AG04450 (cell line): ENCODE measurements around the gene GARS1. TPM values are rescaled to one million over a fixed set of nuclear protein-coding genes. Genes with fewer than 3 reads are reported as not detected.

Source experiments
- CTCF ChIA-PET: fragments of 300-600, 350-600 bp; formaldehyde crosslinking; extraction: SDS; loops from one replicate; lab custom pipeline; 2022; ENCODE audit warnings: antibody characterized with exemption, inconsistent platforms; lab: Charles Lee
- POLR2A ChIA-PET: fragments of 350-600 bp; formaldehyde crosslinking; extraction: SDS; loops from one replicate; lab custom pipeline; 2021; ENCODE audit warnings: antibody characterized with exemption, inconsistent platforms; lab: Yijun Ruan, JAX
- DNase-seq: peaks from one replicate; pipeline ENCODE4 v3.0.0-alpha.2; 2011; ENCODE audit warnings: low read depth, low spot score
- H3K27ac ChIP-seq: one replicate; pipeline ENCODE4 v1.5.1; 2012; ENCODE audit warnings: low read depth, low read length, control low read depth
- H3K27me3 ChIP-seq: one replicate; pipeline ENCODE4 v1.6.0; 2012; ENCODE audit warnings: low read length; ENCODE audit not compliant: control insufficient read depth, insufficient read depth
- H3K4me3 ChIP-seq: 2 replicates; pipeline ENCODE4 v1.5.1; 2011; ENCODE audit warnings: mild to moderate bottlenecking, low read depth, low read length, control low read depth
- H3K9me3 ChIP-seq: 2 replicates; pipeline ENCODE4 v1.5.1; 2012; ENCODE audit warnings: low read length; ENCODE audit not compliant: control insufficient read depth, insufficient read depth
- CTCF ChIP-seq: IDR thresholded peaks from 2 replicates; pipeline ENCODE4 v1.5.1; 2011; ENCODE audit warnings: low read depth, low read length, control low read depth, inconsistent platforms
- polyA plus RNA-seq: library from polyadenylated mRNA; depleted of rRNA; stranded (reverse); fragments of >200 nt; gene quantifications from 2 replicates; pipeline ENCODE4 v1.2.3, GENCODE V29; 2011

Gene GARS1
- polyA plus RNA-seq, 1 experiment = 749 TPM

GRCh38 chr7:30549931-30550493, 44.7 kb upstream of the GARS1 start:
- no peak overlapping the region for H3K27ac ChIP-seq
- H3K27me3 ChIP-seq = no peaks in the 10 kb centered on the region
- no peak overlapping the region for H3K4me3 ChIP-seq
- TF ChIP-seq CTCF = no peak
- CTCF ChIA-PET = interaction anchor here (1.0 to 12.5 kb wide), 14 partner anchors 8 to 273 kb away, joined by 3 to 184 read pairs (median 6); no protein-coding TSS in a partner anchor
- no peaks in the 10 kb centered on the region for H3K9me3 ChIP-seq
- no peak for DNase-seq
- POLR2A ChIA-PET = no interaction called here

DNA sequence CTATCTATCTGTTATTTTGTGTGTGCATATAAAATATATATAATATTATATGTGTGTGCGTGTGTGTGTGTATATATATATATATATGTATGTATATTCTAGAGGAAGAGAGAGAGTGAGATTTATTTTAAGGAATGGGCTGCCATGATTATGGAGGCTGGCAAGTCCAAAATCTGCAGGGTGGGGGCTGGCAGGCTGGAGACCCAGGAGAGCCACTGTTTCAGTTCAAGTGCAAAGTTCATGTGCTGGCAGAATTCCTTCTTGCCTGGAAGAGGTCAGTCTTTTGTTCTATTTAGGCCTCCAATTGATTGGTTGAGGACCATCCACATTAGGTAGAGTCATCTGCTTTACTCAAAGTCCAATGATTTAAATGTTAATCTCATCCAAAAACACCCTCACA, 42.3 kb upstream of the GARS1 start:
- Histone ChIP-seq H3K27ac (no peak overlapping the region), H3K27me3 (no peaks in the 10 kb centered on the region), H3K4me3 (no peak overlapping the region), H3K9me3 (no peaks in the 10 kb centered on the region; the same call in 1 of the 2 replicates)
- TF ChIP-seq CTCF = no peak
- DNase-seq = no peak
- ChIA-PET CTCF (interaction anchor here (0.7 to 12.5 kb wide), 4 partner anchors 11 to 83 kb away, joined by 3 to 184 read pairs (median 4); no protein-coding TSS in a partner anchor), POLR2A (no interaction called here)

GRCh38 chr7:30553141-30553540, 41.5 kb upstream of the GARS1 start:
- no peak for TF ChIP-seq CTCF
- H3K27ac ChIP-seq = no peak overlapping the region

DNA sequence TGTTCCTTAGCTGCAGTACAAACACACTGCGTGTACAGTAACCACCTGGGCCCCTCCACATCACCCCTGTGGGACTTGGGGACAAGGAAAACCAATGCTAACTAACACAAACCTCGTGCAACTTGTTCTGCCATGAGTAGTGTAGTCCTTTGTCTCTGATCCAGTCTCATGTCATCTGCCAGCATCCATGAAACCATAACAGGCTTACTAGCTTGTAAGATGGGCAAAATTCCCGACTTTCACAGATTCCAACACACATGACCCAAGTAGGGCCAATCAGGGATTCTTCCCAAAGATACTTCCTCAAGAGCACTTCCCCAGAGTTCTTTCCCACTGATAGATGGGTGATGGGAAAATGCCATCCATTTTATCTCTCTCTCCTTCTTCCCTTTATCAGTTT, 41.1 kb upstream of the GARS1 start:
- ChIA-PET POLR2A (no interaction called here), CTCF (interaction anchor here (12.5 kb wide), 1 partner anchor 10 kb away, joined by 184 read pairs; no protein-coding TSS in a partner anchor)
- Histone ChIP-seq H3K4me3 (no peak overlapping the region), H3K9me3 (no peaks in the 10 kb centered on the region; the same call in 1 of the 2 replicates), H3K27me3 (no peaks in the 10 kb centered on the region), H3K27ac (no peak overlapping the region)
- DNase-seq = no peak
- no peak for TF ChIP-seq CTCF

More at GRCh38 chr7:30553141-30553540, 41.5 kb upstream of the GARS1 start:
- ChIA-PET POLR2A (no interaction called here), CTCF (interaction anchor here (1.6 to 12.5 kb wide), 2 partner anchors 11 to 15 kb away, joined by 3 to 184 read pairs; no protein-coding TSS in a partner anchor)
- no peak for DNase-seq
- H3K27me3 ChIP-seq = no peaks in the 10 kb centered on the region
- no peaks in the 10 kb centered on the region; the same call in 1 of the 2 replicates for H3K9me3 ChIP-seq
- no peak overlapping the region for H3K4me3 ChIP-seq

- ChIA-PET POLR2A (no interaction called here), CTCF (interaction anchor here (12.5 kb wide), 1 partner anchor 8 kb away, joined by 184 read pairs; no protein-coding TSS in a partner anchor)
- Histone ChIP-seq H3K27me3 (no peaks in the 10 kb centered on the region), H3K4me3 (no peak overlapping the region), H3K27ac (no peak overlapping the region), H3K9me3 (no peaks in the 10 kb centered on the region; the same call in 1 of the 2 replicates)
- TF ChIP-seq CTCF = no peak
- no peak for DNase-seq
Measured at GRCh38 chr7:30555525-30555924, 39.2 kb upstream of the GARS1 start.
